Jurkat, Clone E6-1 (cell line): ENCODE data around the gene CD59. TPM values are rescaled to one million over a fixed set of nuclear protein-coding genes. Genes with fewer than 3 reads are reported as not detected.

ENCODE experiments used
- DNase-seq: peaks from one replicate; pipeline ENCODE4 v3.0.0-alpha.2; 2011; ENCODE audit warnings: low read depth, low spot score
- H3K4me3 ChIP-seq: 2 replicates; pipeline ENCODE4 v1.5.1; 2011; ENCODE audit warnings: mild to moderate bottlenecking, low read length, control low read depth, moderate library complexity
- polyA plus RNA-seq: library from polyadenylated mRNA; unstranded; fragments of >200 nt; gene quantifications from one replicate; pipeline ENCODE4 v1.2.1, GENCODE V29; 2012; ENCODE audit warnings: missing spikeins; ENCODE audit not compliant: insufficient read length, insufficient read depth

The CD59 gene, protein sequence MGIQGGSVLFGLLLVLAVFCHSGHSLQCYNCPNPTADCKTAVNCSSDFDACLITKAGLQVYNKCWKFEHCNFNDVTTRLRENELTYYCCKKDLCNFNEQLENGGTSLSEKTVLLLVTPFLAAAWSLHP
- polyA plus RNA-seq: 73.3 TPM

DNA sequence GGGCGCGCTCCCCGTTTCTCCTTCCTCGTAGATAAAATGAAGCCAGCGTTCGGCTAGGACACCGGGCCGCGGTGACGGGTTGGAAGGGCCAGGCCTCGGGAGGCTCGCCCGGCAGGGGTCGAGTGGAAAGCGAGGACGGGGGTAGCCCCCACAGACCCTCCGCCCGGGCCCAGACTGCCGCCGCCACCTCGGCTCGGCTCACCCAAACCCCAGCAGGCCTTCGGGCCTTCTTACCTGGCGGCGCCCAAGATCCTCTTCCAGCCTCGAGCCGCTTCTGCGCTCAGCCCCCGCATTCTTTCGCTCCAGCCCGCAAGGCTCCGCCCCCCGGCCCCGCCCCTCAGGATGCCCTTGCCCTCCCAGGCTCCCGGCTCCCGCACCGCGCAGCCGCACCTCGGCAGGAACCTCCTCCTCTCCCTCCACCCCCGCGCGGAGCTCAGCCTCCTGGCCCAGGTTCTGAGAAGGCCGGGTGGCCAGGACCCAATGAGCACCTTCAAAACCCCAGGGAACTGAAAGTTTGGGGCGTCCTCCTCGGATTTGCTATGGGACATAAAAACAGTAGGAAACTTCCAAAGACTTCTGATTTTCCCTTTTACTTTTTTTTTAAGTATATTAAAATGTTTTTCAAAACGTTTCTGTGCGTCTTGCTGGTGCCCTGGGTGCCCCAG, at the start of gene CD59:
Gene CD59, minus strand, starts transcription at position 276 of the 665 bp plus-strand sequence. CDS start 13,978 bp downstream, outside the sequence.
- peak within 1 kb of the TSS; percentile 72 for H3K4me3 ChIP-seq
- DNase-seq: peak; percentile 78

DNA sequence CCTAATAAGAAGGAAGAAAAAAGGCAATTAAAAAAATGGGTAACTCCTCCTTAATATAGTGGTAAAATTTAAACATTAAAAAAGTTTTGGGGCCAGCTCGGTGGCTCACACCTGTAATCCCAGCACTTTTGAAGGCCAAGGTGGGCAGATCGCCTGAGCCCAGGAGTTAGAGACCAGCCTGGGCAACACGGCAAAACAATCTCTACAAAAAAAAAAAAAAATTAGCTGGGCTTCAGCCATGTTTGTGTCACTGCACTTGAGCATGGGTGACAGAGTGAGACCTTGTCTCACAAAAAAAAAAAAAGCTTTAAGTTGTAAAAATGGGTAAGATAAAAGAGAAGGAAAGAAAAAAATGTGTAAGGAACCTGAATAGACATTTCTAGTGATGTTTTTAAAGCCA, 49.4 kb upstream of the CD59 start:
- DNase-seq: no peak
- H3K4me3 ChIP-seq: no peak overlapping the region

DNA sequence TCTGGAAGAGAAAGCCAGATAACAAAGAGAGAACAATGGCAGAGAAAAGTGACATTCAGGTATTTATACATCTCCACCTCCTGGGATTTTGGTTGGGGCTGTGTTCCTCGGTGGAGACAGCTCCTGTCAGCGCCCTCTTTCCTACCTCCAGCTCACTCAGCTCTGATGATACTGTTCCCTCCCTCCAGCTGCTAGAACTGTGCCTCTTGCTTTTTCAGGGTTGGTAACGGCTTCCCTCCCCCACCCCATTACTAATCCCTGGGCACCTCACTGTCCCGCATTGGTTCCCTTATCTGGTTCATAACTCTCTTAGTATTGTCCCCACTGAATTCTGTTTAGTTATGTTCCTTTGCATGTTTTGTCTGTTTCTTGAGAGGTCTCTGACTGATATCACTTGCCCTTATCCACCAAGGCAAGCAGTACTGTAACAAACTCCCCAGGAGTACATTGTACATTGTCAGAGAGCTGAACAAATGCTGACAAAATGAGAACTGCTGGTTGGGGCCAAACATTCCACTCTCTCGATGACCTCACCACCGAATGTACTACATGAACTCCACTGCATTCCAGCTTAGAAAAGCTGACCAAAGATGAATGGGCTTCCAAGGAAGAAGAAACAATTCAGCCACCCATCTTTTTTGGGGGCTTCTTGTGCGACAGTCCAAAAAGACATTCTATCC, 43.8 kb upstream of the CD59 start:
- no peak overlapping the region for H3K4me3 ChIP-seq
- DNase-seq: no peak

DNA sequence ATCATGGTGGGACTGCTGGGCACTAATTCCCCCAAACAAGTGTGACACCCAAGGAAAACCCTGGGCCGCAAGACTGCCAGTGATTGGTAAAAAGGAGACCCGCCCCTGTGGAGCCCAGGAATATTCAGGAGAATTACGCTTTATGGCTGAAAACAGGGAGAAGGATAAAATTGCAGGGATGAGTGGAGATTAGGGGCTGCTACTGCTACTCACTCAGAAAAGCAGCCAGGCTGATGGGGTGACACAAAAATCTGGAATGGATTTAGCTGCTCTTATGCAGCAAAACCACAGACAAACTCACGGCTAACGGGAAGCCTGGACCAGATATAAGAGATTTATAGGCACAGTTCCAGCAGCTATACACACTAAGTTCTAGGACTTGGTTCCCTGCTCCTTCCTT, 42.5 kb upstream of the CD59 start:
- DNase-seq: no peak
- H3K4me3 ChIP-seq: no peak overlapping the region

DNA sequence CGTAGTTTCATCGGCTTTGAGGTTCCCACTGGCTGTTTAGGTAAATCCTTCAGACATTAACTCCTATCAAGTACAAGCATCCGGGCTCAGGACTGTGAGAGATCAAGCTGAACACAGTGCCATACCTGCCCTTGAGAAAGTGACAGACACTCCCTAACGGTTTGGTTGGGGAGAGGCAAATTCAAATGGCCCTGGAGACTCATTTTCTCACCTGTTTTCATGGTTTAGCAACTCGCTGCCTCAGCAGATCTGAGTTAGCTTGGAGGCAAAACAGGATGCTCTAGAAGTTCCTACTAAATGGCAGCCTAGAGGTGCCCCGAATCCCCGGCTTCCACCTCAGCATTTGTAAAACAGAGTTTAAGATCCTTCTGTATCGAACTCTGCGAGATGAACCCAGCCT, 41.7 kb upstream of the CD59 start:
- no peak for DNase-seq
- H3K4me3 ChIP-seq: no peak overlapping the region

DNA sequence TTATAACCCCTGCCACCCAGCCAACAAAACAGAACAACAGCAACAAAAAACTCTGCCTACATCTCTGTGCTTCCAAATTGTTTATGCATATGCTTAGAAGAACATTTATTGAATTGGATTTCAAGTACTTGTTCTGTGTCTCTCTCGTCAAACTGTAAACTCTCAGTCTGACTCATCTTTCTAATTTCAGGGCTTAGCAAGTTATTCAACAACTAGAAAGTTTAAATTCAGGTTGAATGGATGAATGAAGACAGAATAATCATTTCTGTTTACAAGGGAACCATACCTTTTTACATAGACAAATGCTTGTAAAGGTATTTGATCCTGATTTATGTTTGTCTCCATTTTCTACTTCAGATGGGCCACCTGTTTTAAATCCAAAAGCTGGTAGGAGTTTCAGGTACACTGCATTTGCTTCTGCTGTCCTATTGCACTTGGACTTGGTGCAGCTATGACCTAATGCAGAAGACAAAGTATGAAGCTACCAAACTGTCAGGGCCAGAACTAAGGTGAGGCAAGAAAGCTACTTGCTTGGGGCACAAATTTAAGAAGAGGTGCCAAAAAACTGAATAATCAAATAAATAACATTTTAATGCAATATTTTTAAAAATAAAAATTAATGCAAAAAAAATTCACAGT, 39.7 kb upstream of the CD59 start:
- no peak for DNase-seq
- H3K4me3 ChIP-seq: no peak overlapping the region

DNA sequence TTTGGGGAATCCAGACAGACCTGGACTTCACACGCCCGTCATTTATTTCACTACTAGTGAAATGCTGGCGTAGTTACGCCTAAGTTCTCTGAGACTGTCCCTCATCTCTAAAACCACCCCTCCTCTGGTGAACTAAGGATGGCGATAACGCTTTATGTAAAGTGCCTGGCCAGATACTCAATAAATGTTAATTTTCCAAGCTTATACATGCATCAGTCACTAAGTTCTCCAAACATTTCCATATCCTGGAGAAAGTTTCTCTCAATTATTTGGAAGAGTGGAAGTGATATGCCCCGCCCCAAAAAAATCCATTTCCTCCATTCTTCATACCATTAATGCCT, 39.2 kb upstream of the CD59 start:
- no peak overlapping the region for H3K4me3 ChIP-seq
- DNase-seq: no peak

DNA sequence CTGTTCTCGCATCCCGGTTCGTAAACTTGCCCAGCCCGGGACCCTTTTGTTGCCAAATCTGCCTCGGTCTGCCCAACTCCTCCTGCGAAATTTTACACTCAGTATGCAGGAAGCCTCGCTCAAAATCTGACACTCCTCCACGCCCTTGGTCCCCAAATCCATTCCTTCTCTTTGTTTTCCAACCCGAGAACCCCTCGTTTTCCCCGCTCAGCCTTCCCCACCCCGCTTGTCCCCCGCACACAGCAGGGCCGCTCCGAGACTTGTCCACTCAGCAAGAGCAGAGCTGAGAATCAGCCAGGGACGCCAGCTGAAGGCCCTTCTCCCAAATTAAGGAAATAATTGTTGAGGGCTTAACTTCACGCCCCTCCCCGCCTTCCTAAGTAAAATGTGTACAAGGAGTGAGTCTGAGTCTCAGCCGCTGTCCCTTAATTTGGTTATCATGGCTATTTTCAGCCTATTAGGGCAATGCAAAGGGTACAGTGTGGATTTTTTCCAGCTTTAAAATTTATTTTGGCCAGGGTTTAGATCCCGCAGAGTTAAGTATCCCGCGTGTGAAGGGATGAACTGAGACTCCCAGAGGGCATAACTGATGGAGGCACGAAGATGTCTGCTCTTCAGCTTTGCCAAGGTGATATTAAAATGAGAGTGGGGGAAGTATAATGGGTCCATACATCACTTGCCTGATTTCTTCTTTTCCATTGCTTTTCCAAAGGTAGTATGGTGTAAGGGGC, 38.7 kb upstream of the CD59 start:
- no peak for DNase-seq
- peak overlapping the region; percentile 86 for H3K4me3 ChIP-seq

DNA sequence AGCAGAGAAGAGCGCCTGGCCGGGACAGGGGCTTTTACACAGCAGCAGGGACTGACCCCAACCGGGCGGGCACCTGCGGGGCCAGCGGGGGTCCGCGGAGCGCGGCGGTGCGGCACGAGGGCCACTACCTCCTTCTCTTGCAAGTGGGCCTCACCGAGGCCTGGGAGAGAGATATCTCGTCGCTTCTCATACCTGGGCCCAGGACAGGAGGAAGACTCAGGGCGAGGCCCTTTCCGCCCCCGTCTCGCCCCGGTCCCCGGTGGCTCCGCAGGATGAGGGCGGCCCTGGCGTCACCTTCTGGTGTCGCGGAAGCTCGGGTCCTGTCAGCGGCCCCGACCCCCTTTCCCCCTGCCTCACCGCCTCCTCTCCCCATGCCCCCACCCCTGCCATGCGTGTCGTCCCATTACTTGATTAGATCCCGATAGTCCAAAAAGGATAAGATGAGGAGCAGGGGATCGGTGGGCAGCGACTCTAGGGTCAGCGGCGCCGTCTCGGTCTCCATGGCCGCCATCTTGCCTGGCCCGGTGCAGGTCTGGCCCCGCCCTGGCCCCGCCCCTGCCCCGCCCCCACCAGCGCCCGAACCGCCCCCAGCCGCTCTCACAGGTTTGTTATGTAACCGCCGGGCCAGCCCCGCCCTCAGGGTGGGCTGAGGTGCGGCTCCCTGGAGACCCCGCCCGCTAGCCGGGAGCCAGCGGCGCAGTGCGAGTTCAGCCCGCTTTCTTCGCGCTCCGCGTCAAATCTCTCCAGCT, 37.9 kb upstream of the CD59 start, which contains the start of gene FBXO3:
Gene FBXO3, minus strand, starts transcription at position 534 of the 749 bp plus-strand sequence. Its CDS starts 23 bp downstream, at position 511.
- peak within 1 kb of the TSS; percentile 86 for H3K4me3 ChIP-seq
- DNase-seq: peak; percentile 71

DNA sequence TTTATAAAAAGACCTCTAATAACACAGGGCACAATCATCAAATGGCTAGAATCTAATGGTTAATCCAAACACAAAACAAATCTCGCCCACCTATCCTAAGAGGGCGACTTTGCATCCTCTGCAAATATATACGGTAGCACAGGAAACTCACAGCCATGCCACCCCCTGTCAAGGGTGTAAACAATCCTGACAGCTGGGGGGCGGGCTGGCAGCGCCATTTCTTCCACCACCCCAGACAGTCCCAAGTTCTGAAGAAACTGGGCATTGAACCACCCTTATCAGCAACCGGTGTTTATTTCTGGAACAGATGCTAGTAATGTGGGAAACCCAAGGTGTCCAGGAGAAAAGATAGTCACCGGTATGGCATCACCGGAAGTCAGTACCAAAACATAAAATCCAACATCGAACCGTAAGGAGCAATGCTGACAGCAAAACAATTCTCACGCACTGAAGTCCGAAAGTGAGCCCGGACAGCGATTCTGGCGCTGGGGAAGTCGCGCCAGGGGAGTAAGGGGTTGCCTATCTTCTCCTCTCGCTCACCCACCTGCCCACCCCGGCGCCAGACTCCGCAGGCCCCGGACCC, 37.3 kb upstream of the CD59 start:
- peak overlapping the region; percentile 86 for H3K4me3 ChIP-seq
- DNase-seq: no peak

DNA sequence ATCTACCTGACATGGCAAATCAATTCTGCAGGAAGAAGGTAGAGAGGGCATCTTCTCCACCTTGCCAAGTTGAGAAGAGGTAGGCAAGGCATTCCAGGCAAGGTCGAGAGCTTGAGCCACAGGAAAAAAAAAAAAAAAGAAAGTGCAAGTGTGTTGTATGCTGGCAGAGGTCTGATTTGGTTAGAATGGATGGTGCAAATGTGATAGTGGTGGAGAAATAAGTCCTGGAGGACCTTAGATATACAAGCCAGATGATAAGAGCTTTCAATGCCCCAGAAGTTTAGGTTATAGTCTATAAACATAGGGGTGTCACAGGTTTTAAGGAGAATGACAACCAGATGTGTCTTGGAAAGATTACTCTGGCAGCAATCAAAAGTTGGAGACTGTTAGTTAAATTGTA, 36.6 kb upstream of the CD59 start:
- DNase-seq: no peak
- no peak overlapping the region for H3K4me3 ChIP-seq

DNA sequence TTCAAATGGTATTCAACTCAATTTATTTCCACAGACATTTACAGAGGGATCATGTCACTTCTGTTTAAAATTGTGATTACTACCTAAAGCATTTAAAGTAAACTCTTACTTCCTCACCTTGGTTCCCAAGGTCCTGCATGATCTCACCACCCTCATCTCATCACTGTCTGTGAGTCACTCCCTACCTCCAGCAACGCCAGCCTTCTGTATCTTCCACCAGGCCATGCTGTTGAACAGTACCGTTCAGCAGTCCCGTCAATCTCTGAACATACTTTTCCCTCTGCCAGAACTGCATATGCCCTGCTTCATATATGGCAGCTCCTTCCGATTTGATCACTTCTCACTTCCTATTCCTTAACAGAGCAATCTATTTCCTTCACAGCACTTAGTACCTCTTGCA, 36.1 kb upstream of the CD59 start:
- no peak overlapping the region for H3K4me3 ChIP-seq
- no peak for DNase-seq

DNA sequence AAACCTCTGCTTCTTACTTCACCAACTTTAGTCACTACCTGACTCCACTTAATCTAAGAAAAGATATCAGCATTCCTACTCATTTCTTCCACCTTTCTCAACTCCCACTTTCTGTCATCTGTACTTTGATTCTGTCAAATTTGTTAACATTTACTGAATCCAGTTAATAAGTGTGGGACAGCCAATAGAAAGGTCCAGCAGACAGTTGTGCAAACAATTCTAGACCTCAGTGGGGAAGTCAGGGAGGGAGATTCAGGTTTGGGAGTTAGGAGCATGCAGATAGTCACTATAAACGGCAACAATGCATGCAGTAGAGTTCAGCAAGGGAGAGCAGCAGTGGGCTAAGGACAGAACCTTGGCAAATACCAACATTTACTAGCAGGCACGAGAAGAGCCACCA, 34.0 kb upstream of the CD59 start:
- H3K4me3 ChIP-seq: no peak overlapping the region
- DNase-seq: no peak

DNA sequence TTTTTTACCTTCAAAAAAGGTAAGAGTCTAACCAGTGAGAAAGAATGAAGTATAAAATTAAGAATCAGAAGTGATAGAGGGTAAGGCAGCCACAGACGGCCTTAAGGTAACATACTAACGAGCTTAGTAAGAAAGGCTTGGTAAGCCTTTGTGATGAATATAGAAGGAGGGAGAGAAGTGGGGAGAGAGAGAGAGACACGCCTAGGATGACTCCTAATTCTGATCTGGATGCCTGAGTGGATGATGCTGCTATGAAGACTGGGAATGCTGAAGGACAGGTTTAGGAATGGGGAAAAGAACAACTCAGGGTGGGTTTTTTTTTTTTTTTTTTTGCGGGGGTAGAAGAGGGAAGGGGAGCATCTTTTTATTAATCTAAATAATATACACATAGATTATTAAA, 33.3 kb upstream of the CD59 start:
- no peak overlapping the region for H3K4me3 ChIP-seq
- no peak for DNase-seq

DNA sequence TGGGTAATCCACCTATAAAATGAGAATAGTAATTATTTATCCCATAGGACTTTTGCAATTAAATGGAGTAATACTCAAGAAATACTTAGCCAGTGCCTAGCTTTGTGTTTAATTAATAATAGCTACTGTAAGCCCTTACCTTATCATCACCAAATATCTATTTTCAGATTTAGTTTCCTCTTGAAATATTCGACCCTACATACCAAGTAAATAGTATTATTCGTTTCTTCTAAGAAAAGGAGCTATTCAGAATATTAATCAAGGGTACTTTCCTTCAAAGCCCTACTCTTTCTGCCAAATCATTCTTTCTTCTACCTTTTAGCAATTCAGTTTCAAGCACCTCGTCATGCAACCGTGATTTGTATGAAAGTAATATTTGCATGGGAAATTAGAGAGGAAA, 31.4 kb upstream of the CD59 start:
- no peak overlapping the region for H3K4me3 ChIP-seq
- no peak for DNase-seq

DNA sequence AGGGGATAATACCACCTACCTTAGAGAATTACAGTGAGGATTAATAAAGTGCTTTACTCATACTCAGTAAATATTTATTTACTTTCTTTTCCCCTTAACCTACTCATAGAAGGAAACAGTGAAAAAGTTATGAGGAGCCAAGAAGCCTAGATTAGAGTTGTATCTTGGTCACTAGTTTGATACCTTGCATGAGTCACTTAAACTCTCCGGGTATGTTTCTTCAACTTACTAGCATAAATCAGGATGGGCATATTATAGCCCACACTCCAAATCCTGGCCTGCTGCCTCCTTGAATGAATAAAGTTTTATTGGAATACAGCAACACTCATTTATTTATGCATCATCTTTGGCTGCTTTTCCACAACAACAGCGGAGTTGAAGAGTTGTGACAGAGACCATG, 29.9 kb upstream of the CD59 start:
- no peak for DNase-seq

DNA sequence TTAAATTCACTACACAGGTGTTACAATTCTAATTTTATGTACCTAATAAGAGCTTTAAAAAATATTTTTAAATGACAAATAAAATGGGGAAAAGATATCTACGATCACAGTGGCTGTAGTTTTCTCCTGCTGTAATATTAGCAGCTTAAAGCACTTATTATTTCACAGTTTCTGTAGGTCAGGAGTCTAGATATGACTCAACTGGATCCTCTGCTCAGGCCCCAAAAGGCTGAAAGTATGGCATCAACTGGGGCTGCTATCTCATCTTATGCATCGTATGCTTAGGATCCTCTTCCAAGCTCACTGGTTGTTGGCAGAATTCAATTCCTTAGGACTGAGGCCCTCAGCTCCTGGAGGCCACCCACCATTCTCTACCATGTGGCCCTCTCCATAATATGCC, 25.2 kb upstream of the CD59 start:
- no peak for DNase-seq
- no peak overlapping the region for H3K4me3 ChIP-seq

More for the DNA sequence above, 29.9 kb upstream of the CD59 start:
- H3K4me3 ChIP-seq: no peak overlapping the region

DNA sequence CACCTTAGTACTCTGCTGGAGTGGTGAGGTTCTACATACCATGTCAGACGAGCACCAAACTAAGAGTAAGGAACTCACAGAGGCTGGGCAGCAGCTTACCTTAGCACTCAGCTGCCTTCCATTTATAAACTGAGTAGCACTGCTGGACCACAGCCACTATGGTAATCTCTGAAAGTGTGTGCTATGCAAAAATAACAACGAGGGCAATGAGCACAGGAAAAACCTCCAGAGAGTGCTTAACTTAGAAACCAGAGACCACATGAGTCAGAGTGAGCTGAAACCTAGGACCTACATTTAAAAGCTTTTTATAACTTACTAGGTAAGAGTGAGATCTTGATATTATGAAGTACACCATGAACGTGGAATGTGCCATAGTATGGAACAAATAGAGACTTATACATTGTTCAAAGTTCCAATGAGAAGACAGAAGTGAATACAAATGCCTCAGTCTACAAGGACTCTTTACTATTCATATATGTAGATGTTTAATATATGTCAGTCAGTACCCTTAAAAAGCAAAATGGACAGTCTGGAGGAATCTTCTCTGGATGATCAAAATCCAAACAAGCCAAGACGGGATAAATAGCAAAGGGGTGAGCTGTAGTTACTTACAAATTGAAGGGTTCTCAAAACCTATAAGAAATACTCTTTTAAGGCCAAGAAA, 17.2 kb upstream of the CD59 start:
- H3K4me3 ChIP-seq: no peak overlapping the region
- no peak for DNase-seq
